Measurements from ENCODE around the gene CDHR1.

CDHR1 gene

DNA sequence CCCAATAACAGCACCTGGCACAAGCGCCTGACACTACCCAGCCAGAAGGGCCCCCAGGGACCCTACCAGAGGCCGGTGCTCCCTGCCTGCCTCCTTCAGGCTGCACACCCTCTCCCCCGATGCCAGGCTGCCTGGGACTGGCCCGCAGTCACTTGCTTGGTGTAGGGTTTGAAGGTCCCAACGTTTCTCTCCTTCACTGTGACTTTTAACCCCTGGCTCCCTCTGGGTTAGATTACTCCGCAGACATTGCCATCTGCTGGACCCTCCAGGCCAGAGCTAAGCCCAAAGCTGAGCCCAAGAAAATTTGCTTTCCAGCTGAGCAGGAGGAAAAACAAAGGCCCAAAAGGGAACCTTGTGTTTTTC is 6.9 kb downstream of the CDHR1 start:
- DNase-seq (ENCODE audit: insufficient read length, low spot score): no peak
- FAIRE-seq: no peak
- no peak for TF ChIP-seq POLR2A (IDR thresholded peaks at IDR 0.05; ENCODE audit: low read depth, low read length)

DNA sequence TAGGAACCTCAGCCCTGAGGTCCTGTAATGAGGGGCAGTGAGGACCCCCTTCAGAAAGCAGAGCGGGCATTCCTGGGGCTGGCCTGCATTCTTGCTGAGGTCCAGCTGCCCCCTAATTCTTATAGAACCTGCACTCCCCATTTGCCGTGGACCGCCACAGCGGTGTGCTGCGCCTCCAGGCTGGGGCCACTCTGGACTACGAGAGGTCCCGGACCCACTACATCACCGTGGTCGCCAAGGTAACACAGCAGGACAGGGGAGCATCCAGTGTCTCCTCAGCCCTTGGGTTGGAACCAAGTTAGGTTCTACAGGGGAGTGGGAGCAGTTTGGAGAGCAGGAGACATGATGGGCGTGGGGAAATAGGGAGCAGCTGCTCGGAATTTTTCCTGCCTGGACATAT is 7.3 kb downstream of the CDHR1 start:
- DNase-seq (ENCODE audit: insufficient read length, low spot score): no peak
- no peak for FAIRE-seq
- TF ChIP-seq POLR2A (IDR thresholded peaks at IDR 0.05; ENCODE audit: low read depth, low read length): no peak

DNA sequence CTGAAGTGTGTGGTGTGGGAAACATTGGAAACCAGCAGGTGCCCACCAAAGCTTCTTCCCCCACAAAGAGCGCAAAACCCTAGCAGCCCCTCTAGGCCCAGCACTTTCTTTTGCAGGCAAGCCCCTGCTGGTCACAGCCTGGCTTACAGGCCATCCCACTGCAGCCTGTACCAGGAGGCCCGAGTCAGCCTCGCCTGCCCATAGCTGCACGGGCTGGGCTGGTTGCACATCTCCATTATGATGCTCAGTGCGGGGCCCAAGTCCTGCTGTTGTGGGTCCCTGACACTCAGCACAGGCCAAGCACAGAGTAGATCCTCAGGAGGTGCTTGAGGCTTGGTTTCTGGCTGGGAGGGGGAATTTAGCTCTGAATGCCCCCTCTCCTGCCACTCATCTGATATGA is 8.0 kb downstream of the CDHR1 start:
- DNase-seq (ENCODE audit: insufficient read length, low spot score): no peak
- FAIRE-seq: no peak
- TF ChIP-seq POLR2A (IDR thresholded peaks at IDR 0.05; ENCODE audit: low read depth, low read length): no peak

DNA sequence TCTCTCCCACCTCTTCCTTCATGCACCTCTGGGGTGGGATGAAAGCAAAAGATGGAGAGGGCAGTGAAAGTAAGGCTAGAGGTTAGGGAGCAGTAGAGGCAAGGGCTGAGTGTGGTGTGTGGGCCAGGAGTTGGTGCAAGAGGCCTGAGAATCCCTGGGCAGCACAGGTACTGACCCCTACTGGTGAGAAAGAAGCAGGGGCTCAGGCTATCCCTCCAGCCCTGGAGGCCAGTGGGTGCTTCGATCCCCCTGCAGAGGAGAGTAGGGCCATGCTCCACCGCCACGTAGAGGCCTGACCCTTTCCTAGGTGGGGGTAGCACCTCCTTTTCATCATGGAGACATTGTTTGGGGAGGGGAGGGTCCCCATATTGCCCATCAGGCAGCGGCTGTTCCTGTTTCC is 9.8 kb downstream of the CDHR1 start:
- no peak for FAIRE-seq
- peak; percentile 41 for DNase-seq (ENCODE audit: insufficient read length, low spot score)
- no peak for TF ChIP-seq POLR2A (IDR thresholded peaks at IDR 0.05; ENCODE audit: low read depth, low read length)

DNA sequence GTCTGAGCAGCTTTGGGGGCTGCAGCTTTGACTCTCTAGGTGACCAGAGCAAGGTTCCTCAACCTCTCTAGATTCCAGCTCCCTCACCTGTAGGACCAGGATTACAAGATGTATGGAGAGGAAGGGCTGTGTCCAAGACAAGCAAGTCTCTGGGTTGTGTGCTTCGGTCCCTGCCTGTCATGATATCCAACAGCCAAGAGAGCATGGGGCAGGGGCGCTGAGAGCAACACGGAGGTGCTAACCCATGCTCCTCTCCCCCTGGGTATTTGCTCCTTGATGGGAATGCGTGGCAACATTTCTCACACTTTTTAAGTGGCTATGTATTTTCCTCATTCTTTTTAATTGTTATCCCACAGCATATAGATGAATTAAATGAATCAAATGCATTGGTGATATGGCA is 10.3 kb downstream of the CDHR1 start:
- FAIRE-seq (no peak), DNase-seq (ENCODE audit: insufficient read length, low spot score) (no peak)
- TF ChIP-seq POLR2A (IDR thresholded peaks at IDR 0.05; ENCODE audit: low read depth, low read length): no peak

DNA sequence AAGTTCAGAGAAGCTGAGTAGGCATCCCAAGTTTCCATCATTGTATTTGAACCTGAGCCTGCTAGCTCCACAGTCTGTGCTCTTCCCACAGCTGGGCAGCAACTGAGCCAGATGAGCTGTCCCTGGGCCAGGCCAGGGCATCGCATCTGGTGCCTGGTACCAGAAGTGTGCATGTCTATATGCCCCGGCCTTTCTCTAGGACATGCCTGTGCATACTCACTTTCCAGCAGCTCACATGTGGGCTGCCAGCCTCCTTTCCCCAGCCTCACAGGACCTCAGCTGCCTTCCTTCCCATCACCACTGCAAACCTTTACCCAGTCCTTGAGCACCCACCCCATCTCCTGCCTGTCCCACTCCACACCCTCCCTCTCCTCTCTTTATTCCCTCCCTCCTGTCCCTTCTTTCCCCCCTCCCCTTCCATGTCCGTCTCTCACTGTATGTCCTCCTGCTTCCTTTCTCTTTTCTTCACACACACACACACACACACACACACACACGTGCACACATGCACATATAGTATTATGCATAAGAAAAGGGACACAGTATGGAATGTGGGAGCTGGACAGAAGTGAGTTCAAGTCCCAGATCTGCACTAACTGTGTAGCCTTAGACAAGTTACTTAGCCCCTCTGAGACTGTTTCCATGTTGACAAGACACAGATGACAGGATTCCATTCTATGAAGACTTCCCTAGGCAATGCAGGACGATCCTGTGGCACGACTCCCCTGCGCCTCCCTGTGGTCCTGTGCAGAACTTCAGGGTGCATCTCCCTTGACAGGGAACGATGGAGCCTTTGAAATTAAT is 10.9 kb downstream of the CDHR1 start:
- DNase-seq (ENCODE audit: insufficient read length, low spot score): peak; percentile 81
- peak; percentile 23 for FAIRE-seq
- TF ChIP-seq POLR2A (IDR thresholded peaks at IDR 0.05; ENCODE audit: low read depth, low read length): no peak

DNA sequence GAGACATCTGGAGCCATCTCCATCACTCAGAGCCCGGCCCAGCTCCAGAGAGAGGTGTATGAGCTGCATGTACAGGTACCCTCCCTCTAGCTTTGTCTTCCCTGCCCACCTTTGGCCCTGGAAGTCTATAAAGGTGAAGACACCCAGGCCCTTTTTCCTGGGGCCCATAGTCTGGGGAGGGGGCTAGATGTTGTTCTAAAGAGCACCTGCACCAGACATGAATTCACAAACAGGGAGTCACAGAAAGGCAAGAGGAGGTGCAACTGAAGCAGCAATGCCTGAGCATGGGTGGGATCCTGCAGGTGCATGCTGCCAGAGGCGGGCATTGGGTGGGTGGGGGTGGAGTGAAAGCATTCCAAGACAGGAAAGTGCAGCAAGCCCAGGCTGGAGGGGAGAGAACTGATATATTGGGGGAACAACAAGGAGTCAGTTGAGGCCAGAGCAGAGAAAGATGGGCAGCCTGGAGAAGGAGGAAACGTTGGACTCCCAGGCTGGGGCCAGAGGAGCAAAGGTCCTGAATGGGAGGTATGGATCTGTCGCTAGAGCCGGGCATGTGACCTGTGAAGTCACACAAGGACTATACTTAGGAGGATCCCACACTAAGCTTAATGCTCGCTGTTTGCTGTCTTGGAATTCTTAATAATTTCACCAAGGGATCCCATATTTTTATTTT is 11.7 kb downstream of the CDHR1 start:
- no peak for TF ChIP-seq POLR2A (IDR thresholded peaks at IDR 0.05; ENCODE audit: low read depth, low read length)
- DNase-seq (ENCODE audit: insufficient read length, low spot score) (no peak), FAIRE-seq (no peak)

DNA sequence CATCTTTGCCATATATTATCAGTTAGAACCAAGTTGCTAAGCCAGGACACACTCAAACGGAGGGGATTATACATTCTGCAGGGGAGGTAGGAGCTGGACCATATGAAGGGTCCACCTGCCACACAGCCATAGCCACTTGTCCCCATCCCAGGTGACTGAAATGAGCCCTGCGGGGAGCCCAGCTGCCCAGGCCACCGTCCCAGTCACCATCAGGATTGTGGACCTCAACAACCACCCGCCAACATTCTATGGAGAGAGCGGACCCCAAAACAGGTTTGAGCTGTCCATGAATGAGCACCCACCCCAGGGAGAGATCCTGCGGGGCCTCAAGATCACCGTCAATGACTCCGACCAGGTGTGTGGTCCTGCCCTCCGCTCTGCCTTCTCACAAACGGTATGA is 13.7 kb downstream of the CDHR1 start:
- no peak for TF ChIP-seq POLR2A (IDR thresholded peaks at IDR 0.05; ENCODE audit: low read depth, low read length)
- FAIRE-seq: no peak
- no peak for DNase-seq (ENCODE audit: insufficient read length, low spot score)

DNA sequence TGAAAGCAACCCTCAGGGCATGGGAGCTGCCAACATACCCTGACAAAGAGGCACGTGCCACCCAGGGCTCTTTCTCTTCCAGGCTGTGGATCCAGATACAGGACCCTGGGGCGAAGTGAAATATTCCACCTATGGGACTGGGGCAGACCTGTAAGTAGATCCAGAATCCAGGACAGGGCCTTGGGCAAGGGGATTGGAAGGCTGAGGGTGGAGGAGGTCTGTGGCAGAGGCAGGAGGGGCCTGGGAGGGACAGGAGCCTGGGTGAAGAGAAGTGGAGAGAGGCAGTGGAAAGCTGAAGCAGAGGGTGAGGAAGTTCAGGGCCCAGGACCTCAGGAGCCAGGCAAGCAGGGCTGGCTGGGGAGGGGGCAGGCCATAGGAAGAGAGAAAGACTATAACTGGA is 17.2 kb downstream of the CDHR1 start:
- FAIRE-seq (no peak), DNase-seq (ENCODE audit: insufficient read length, low spot score) (no peak)
- no peak for TF ChIP-seq POLR2A (IDR thresholded peaks at IDR 0.05; ENCODE audit: low read depth, low read length)

DNA sequence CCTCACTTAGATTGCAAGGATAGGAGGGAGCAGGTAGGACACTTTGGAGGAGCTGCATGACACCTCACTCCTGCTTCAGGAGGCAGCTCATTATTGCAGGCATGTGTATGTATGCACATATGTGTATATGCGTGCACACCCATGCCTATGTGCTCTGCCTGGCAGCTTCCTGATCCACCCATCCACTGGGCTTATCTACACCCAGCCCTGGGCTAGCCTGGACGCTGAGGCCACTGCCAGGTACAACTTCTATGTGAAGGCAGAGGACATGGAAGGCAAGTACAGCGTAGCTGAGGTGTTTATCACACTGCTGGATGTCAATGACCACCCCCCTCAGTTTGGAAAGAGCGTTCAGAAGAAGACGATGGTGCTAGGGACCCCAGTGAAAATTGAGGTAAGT is 17.7 kb downstream of the CDHR1 start:
- TF ChIP-seq POLR2A (IDR thresholded peaks at IDR 0.05; ENCODE audit: low read depth, low read length): no peak
- no peak for FAIRE-seq
- DNase-seq (ENCODE audit: insufficient read length, low spot score): no peak

DNA sequence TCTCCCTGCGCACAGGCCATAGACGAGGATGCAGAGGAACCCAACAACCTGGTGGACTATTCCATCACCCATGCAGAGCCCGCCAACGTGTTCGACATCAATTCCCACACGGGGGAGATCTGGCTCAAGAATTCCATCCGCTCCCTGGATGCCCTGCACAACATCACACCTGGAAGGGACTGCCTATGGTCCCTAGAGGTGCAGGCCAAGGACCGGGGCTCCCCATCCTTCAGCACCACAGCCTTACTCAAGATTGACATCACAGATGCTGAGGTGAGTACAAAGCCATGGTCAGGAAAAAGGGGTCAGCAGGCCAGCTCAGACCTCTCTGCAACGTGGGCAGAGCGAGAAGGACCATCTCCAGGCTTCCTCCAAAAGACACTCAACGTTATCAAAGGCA is 18.7 kb downstream of the CDHR1 start:
- no peak for DNase-seq (ENCODE audit: insufficient read length, low spot score)
- no peak for FAIRE-seq
- TF ChIP-seq POLR2A (IDR thresholded peaks at IDR 0.05; ENCODE audit: low read depth, low read length): no peak

DNA sequence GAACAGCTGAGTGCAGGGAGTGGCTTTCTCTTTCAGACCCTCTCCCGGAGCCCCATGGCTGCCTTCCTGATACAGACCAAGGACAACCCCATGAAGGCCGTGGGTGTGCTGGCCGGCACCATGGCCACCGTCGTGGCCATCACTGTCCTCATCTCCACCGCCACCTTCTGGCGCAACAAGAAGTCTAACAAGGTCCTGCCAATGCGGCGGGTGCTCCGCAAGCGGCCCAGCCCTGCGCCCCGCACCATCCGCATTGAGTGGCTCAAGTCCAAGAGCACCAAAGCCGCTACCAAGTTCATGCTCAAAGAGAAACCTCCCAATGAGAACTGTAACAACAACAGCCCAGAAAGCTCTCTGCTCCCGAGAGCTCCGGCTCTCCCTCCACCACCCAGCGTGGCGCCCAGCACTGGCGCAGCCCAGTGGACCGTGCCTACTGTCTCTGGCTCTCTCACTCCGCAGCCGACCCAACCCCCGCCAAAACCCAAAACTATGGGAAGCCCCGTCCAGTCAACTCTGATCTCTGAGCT is 19.8 kb downstream of the CDHR1 start:
- FAIRE-seq (no peak), DNase-seq (ENCODE audit: insufficient read length, low spot score) (no peak)
- TF ChIP-seq POLR2A (IDR thresholded peaks at IDR 0.05; ENCODE audit: low read depth, low read length): no peak

DNA sequence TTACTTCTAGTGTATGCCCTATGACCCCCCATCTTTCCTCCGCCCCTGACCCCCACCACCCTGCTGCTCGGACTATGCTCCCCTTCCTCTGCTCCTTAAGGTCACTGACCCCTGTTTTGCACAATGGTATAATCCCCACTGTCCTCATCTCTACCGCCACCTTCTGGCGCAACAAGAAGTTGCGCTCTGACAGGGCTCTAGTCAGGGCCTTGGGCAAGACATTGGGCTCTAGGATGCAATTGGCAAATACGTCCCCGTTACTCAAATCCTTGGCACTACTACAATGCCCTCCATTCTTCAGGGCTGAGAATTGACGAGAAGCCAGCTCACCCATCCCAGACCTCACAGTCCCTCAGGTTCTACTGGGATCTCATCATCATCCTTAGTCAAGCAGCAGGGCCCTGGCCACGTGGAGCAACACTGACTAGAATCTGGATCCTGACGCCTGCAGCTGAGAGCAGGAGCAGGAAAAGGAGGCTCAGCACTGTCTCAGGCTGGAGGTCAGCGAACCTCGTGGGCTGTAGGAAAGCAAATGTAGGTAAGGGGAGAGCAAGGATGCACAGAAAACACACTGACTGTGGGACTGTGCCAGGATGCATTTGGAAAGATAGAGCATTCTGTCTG is 20.4 kb downstream of the CDHR1 start:
- TF ChIP-seq POLR2A (IDR thresholded peaks at IDR 0.05; ENCODE audit: low read depth, low read length): no peak
- no peak for FAIRE-seq
- no peak for DNase-seq (ENCODE audit: insufficient read length, low spot score)

DNA sequence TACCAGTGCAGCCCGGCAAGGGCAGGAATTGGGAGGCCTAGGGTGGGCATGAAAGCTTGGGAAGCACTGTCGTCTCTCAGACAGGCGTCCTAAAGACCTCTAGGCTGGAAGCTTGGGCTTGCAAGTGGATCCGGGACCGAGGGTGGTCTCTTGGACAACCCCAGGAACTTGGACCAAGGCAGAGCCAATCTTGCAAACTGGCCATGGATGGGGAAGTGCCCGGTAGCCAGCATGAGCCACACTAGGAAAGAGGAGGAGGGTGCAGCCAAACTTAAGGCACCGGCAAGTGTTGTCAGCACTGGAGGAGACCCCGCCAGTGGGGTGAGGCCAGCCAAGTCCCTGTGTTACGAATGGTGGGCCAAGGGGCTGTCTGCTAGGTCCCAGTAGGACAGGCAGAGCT is 22.5 kb downstream of the CDHR1 start:
- TF ChIP-seq POLR2A (IDR thresholded peaks at IDR 0.05; ENCODE audit: low read depth, low read length): no peak
- DNase-seq (ENCODE audit: insufficient read length, low spot score) (no peak), FAIRE-seq (no peak)

DNA sequence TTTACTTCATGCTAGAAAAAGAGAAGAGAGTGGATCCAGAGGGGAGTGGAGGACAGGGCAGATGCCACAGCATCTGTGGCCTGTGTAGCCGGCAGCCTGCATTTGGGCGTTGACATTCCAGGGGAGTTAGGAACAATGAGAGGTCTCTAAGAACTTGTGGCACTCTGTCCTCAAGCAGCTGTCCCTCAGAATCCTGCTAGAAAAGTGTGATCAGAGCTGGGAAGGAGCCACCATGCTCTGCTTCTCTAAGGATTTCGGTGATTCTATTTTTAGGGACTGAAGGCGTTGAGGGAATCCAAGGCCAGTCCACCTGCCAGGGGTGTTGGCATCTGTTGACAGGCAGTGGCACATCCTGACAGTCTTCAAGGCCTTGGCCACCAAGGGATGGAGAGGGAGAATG is 23.4 kb downstream of the CDHR1 start:
- no peak for FAIRE-seq
- no peak for TF ChIP-seq POLR2A (IDR thresholded peaks at IDR 0.05; ENCODE audit: low read depth, low read length)

More for the DNA sequence above, 23.4 kb downstream of the CDHR1 start:
- DNase-seq (ENCODE audit: insufficient read length, low spot score): no peak

Measured in H54 (cell line).